22Rv1 (cell line): ENCODE results near the gene MAP3K21.

Experiments used
- ZFX ChIP-seq: fragments of 450-650 bp; IDR thresholded peaks from 2 replicates; pipeline ENCODE4 v1.6.1; 2017; ENCODE audit warnings: antibody characterized with exemption, borderline replicate concordance
- TF ChIP-seq, protein P1 (sequence below): fragments of 450-650 bp; IDR thresholded peaks from 2 replicates; pipeline ENCODE4 v1.5.1; 2017; ENCODE audit warnings: mild to moderate bottlenecking

DNA sequence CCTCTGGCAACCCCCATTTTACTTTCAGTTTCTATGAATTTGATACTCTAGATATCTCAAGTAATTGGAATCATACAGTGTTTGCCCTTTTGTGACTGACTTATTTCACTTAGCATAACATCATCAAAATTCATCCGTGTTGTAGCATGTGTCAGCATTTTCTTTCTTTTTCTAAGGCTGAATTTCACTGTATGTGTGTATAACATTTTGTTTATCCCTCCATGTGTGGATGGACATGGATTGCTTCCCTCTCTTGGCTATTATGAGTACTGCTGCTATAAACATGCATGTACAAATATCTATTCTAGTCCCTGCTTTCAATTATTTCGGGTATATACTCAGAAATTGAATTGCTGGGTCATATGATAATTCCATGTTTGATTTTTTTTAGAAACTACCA is 97.3 kb downstream of the MAP3K21 start:
- TF ChIP-seq, protein P1, sequence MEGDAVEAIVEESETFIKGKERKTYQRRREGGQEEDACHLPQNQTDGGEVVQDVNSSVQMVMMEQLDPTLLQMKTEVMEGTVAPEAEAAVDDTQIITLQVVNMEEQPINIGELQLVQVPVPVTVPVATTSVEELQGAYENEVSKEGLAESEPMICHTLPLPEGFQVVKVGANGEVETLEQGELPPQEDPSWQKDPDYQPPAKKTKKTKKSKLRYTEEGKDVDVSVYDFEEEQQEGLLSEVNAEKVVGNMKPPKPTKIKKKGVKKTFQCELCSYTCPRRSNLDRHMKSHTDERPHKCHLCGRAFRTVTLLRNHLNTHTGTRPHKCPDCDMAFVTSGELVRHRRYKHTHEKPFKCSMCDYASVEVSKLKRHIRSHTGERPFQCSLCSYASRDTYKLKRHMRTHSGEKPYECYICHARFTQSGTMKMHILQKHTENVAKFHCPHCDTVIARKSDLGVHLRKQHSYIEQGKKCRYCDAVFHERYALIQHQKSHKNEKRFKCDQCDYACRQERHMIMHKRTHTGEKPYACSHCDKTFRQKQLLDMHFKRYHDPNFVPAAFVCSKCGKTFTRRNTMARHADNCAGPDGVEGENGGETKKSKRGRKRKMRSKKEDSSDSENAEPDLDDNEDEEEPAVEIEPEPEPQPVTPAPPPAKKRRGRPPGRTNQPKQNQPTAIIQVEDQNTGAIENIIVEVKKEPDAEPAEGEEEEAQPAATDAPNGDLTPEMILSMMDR, result no peak
- no peak for TF ChIP-seq ZFX
